ENCODE measurements around the gene VWF. TPM values are rescaled to one million over a fixed set of nuclear protein-coding genes. Genes with fewer than 3 reads are reported as not detected.

Gene VWF
- total and polyA plus RNA-seq, 2 experiments from 2014 or later = 0.42 to 0.56 TPM

- no peak for TF ChIP-seq CREB1 (CRISPR knock-in tag; IDR thresholded peaks at IDR 0.05; ENCODE audit: low read depth)
- TF ChIP-seq, protein P1, sequence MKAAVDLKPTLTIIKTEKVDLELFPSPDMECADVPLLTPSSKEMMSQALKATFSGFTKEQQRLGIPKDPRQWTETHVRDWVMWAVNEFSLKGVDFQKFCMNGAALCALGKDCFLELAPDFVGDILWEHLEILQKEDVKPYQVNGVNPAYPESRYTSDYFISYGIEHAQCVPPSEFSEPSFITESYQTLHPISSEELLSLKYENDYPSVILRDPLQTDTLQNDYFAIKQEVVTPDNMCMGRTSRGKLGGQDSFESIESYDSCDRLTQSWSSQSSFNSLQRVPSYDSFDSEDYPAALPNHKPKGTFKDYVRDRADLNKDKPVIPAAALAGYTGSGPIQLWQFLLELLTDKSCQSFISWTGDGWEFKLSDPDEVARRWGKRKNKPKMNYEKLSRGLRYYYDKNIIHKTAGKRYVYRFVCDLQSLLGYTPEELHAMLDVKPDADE (IDR thresholded peaks at IDR 0.05) = no peak
- TF ChIP-seq ZNF114 (CRISPR knock-in tag; IDR thresholded peaks at IDR 0.05) = no peak
- TF ChIP-seq STAT1 (IDR thresholded peaks at IDR 0.05; ENCODE audit: unreplicated experiment) = no peak
- TF ChIP-seq ZNF462 (CRISPR knock-in tag; IDR thresholded peaks at IDR 0.05) = no peak
- no peak for TF ChIP-seq EZH2phosphoT487 (IDR thresholded peaks at IDR 0.05; ENCODE audit: unreplicated experiment)
- TF ChIP-seq CTCF (conservative IDR thresholded peaks at IDR 0.05; ENCODE audit: low read depth in 2 of 2) = no peak
- no peak for TF ChIP-seq JUNB (IDR thresholded peaks at IDR 0.05; ENCODE audit: unreplicated experiment)
- TF ChIP-seq NANOG (IDR thresholded peaks at IDR 0.05; ENCODE audit: borderline replicate concordance) = no peak
- TF ChIP-seq, protein P2, sequence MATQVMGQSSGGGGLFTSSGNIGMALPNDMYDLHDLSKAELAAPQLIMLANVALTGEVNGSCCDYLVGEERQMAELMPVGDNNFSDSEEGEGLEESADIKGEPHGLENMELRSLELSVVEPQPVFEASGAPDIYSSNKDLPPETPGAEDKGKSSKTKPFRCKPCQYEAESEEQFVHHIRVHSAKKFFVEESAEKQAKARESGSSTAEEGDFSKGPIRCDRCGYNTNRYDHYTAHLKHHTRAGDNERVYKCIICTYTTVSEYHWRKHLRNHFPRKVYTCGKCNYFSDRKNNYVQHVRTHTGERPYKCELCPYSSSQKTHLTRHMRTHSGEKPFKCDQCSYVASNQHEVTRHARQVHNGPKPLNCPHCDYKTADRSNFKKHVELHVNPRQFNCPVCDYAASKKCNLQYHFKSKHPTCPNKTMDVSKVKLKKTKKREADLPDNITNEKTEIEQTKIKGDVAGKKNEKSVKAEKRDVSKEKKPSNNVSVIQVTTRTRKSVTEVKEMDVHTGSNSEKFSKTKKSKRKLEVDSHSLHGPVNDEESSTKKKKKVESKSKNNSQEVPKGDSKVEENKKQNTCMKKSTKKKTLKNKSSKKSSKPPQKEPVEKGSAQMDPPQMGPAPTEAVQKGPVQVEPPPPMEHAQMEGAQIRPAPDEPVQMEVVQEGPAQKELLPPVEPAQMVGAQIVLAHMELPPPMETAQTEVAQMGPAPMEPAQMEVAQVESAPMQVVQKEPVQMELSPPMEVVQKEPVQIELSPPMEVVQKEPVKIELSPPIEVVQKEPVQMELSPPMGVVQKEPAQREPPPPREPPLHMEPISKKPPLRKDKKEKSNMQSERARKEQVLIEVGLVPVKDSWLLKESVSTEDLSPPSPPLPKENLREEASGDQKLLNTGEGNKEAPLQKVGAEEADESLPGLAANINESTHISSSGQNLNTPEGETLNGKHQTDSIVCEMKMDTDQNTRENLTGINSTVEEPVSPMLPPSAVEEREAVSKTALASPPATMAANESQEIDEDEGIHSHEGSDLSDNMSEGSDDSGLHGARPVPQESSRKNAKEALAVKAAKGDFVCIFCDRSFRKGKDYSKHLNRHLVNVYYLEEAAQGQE (IDR thresholded peaks at IDR 0.05; ENCODE audit: unreplicated experiment) = no peak
- no peak for TF ChIP-seq EZH2 (IDR thresholded peaks at IDR 0.05; ENCODE audit: low read depth, unreplicated experiment)
- no peak for TF ChIP-seq POLR2AphosphoS5 (IDR thresholded peaks at IDR 0.05; ENCODE audit: low read depth)
- no peak for TF ChIP-seq ZNF331 (CRISPR knock-in tag; IDR thresholded peaks at IDR 0.05; ENCODE audit: low read depth)
- Histone ChIP-seq H4K20me1 (replicated peaks; ENCODE audit: insufficient read depth) (no peaks in the 10 kb centered on the region), H3F3A (replicated peaks; ENCODE audit: low read depth) (no peaks in the 10 kb centered on the region), H3K4me1 (ENCODE audit: insufficient read depth) (no peaks in the 10 kb centered on the region), H3K27me3 (ENCODE audit: insufficient read depth) (no peaks in the 10 kb centered on the region), H3K79me2 (replicated peaks; ENCODE audit: insufficient read depth) (no peaks in the 10 kb centered on the region), H3K9me2 (ENCODE audit: insufficient read depth) (no peaks in the 10 kb centered on the region), H3K36me3 (ENCODE audit: insufficient read depth) (no peaks in the 10 kb centered on the region), H3K4me3 (no peak overlapping the region), H2AFZ (no peak overlapping the region; the same call in 1 of the 2 replicates), H3K27ac (ENCODE audit: low read depth) (no peak overlapping the region), H3K4me2 (no peak overlapping the region)
- Mint-ChIP-seq H3K9me3 (no peaks in the 10 kb centered on the region), H3K4me3 (no peak overlapping the region), H3K4me1 (peaks cover 4% of the 10 kb centered on the region; the same call in 2 of the 3 replicates), H3K27ac (no peak overlapping the region), H3K27me3 (ENCODE audit: insufficient read depth, low read depth, poor library complexity) (peaks cover 12% of the 10 kb centered on the region), H3K36me3 (ENCODE audit: low read depth) (no peaks in the 10 kb centered on the region)
- ATAC-seq (no peak; the same call in 2 of the 3 replicates), DNase-seq (ENCODE audit: low spot score) (no peak)
These were observed 36.8 kb upstream of the VWF start for GRCh38 chr12:6161124-6161882.
